Breast epithelium (tissue), 3 donors: ENCODE results near the gene CCDC117.

Source experiments
- CTCF ChIP-seq, 3 donors: fragments of 450-650 bp; IDR thresholded peaks; one replicate each; pipeline ENCODE4 v1.5.1; 2016 to 2017; ENCODE audit warnings: antibody characterized with exemption in 3 of 3, mild to moderate bottlenecking in 3 of 3, moderate library complexity in 3 of 3
- POLR2A ChIP-seq: fragments of 450-650 bp; IDR thresholded peaks from one replicate; pipeline ENCODE4 v1.6.1; 2016; ENCODE audit warnings: antibody characterized with exemption, mild to moderate bottlenecking, moderate library complexity
- POLR2AphosphoS5 ChIP-seq, 3 donors: sonication (generic); formaldehyde crosslinking; IDR thresholded peaks; one replicate each; pipeline ENCODE4 v1.6.1; 2017; ENCODE audit warnings: antibody characterized with exemption in 3 of 3

- TF ChIP-seq CTCF (IDR thresholded peaks at IDR 0.05) (no peak), POLR2A (no peak), POLR2AphosphoS5 (IDR thresholded peaks at IDR 0.05) (no peak)
Observed at GRCh38 chr22:28761449-28761755, 11.1 kb upstream of the CCDC117 start.
